ENCODE data around the gene CTR9.

DNA sequence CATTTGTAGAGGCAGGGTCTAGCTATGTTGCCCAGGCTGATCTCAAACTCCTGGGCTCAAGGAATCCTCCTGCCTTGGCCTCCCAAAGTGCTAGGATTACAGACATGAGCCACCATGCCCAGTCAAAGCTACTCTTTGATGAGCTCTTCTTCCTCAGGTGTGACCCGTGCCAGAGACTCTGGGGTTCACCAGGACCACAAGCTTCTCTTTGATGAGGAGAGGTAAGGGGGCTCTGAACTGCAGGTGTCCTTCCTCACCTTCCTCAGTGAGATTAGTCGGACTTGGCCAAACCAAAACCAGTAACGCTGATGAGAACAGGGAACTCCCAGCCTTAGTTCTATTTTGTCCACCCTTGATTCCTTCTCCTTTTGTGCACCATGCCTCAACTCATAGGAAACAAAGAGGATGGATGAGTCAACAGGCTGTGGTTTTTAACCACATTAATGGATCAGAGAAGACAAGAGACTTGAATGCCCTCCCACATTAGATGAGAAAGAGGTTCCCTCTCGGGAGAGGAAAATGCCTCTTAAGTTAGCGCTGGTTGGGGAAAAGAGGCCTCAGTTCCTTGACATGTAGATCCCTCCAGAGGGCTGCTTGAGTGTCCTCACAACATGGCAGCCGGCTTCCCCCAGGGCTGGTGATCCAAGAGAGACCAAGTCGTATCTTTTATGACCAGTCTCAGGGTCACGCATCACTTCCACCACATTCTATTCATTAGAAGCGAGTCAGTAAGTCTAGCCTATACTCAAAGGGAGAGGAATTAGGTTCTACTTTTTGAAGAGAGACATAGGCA, 25.7 kb upstream of the CTR9 start:
- TF ChIP-seq, protein P1, sequence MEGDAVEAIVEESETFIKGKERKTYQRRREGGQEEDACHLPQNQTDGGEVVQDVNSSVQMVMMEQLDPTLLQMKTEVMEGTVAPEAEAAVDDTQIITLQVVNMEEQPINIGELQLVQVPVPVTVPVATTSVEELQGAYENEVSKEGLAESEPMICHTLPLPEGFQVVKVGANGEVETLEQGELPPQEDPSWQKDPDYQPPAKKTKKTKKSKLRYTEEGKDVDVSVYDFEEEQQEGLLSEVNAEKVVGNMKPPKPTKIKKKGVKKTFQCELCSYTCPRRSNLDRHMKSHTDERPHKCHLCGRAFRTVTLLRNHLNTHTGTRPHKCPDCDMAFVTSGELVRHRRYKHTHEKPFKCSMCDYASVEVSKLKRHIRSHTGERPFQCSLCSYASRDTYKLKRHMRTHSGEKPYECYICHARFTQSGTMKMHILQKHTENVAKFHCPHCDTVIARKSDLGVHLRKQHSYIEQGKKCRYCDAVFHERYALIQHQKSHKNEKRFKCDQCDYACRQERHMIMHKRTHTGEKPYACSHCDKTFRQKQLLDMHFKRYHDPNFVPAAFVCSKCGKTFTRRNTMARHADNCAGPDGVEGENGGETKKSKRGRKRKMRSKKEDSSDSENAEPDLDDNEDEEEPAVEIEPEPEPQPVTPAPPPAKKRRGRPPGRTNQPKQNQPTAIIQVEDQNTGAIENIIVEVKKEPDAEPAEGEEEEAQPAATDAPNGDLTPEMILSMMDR (IDR thresholded peaks at IDR 0.05), result no peak
- no peak for TF ChIP-seq POLR2A (IDR thresholded peaks at IDR 0.05)

Measured in adrenal gland (tissue), 5 donors.